Measurements from ENCODE around the gene HSP90AB1. TPM values are rescaled to one million over a fixed set of nuclear protein-coding genes. Genes with fewer than 3 reads are reported as not detected.

Gene HSP90AB1
- total RNA-seq, 1 experiment from 2014 or later = 1,986 TPM

DNA sequence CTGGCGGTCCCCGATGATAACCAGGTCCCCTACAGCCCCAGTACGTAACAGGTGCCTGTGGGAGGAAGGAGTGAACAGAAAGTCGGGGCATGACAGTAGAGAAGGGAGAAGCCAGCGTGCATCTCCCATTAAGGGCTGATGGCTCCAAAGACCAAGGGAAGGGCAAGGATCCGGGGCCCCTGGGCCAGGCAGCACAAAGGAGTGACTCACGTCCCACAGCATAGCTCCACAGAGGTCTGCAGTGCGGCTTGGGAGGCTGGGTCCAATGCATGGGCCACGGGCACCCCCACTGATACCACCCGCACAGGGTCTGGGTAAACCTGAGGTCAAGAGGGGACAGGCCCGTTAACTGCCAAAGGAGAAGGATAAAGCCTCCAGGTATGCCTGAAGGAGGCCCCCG, 56.0 kb downstream of the HSP90AB1 start:
- no peak overlapping the region for H3K4ac ChIP-seq (ENCODE audit: low read depth, low read length)
- H3K9me3 ChIP-seq (ENCODE audit: control insufficient read depth, low read depth, low read length) = no peaks in the 10 kb centered on the region
- H4K20me1 ChIP-seq (ENCODE audit: control insufficient read depth, insufficient read depth, insufficient read length) = no peaks in the 10 kb centered on the region
- Mint-ChIP-seq H3K4me1 (peaks cover 4 to 5% of the 10 kb centered on the region in 2 experiments), H3K9me3 (no peaks in the 10 kb centered on the region), H3K36me3 (ENCODE audit: insufficient read depth in 1 of 3, low read depth in 3 of 3) (peaks cover 36 to 79% (median 69%) of the 10 kb centered on the region in 3 experiments), H3K4me3 (no peak overlapping the region), H3K27me3 (ENCODE audit: low read depth) (peaks cover 7% of the 10 kb centered on the region), H3K27ac (no peak overlapping the region)
- H3K27ac ChIP-seq (ENCODE audit: insufficient read length, low read depth, low read length) = no peak overlapping the region
- no peak overlapping the region for H2AFZ ChIP-seq (ENCODE audit: low read length)
- no peak overlapping the region for H4K91ac ChIP-seq (ENCODE audit: insufficient read length, low read depth, low read length)
- no peak overlapping the region for H2BK5ac ChIP-seq (ENCODE audit: insufficient read length, low read length)
- DNase-seq = no peak
- H3K9ac ChIP-seq (ENCODE audit: extremely low read depth, insufficient read length, low read length) = no peak overlapping the region
- no peak overlapping the region for H2BK20ac ChIP-seq (ENCODE audit: low read depth, low read length, poor library complexity, severe bottlenecking)
- H3K23me2 ChIP-seq (ENCODE audit: insufficient read length, low read depth, low read length, poor library complexity, severe bottlenecking) = peaks cover 2% of the 10 kb centered on the region
- no peak overlapping the region for H2BK15ac ChIP-seq (ENCODE audit: low read depth, low read length)
- H3K79me1 ChIP-seq (ENCODE audit: insufficient read depth, low read depth, low read length, poor library complexity, severe bottlenecking) = no peaks in the 10 kb centered on the region
- no peak overlapping the region for H3T11ph ChIP-seq (ENCODE audit: low read length)
- H3K4me2 ChIP-seq (ENCODE audit: insufficient read depth, insufficient read length, low read length) = no peak overlapping the region
- no peak overlapping the region for H3K18ac ChIP-seq (ENCODE audit: insufficient read length, low read depth, low read length)
- H3K23ac ChIP-seq (ENCODE audit: insufficient read length, low read depth, low read length) = no peak overlapping the region
- no peaks in the 10 kb centered on the region for H3K79me2 ChIP-seq (ENCODE audit: insufficient read depth, low read length)
- no peak overlapping the region for H4K5ac ChIP-seq (ENCODE audit: insufficient read length, low read depth, low read length)
- H3K14ac ChIP-seq (ENCODE audit: insufficient read depth, low read length) = no peak overlapping the region
- H2BK12ac ChIP-seq (ENCODE audit: insufficient read length, low read depth, low read length) = no peak overlapping the region
- no peak overlapping the region for H2BK120ac ChIP-seq (ENCODE audit: low read depth, low read length, poor library complexity, severe bottlenecking)
- no peaks in the 10 kb centered on the region for H3K4me1 ChIP-seq (ENCODE audit: insufficient read depth, low read length)
- H2AK5ac ChIP-seq (ENCODE audit: insufficient read length, low read length) = no peak overlapping the region
- TF ChIP-seq, protein P1, sequence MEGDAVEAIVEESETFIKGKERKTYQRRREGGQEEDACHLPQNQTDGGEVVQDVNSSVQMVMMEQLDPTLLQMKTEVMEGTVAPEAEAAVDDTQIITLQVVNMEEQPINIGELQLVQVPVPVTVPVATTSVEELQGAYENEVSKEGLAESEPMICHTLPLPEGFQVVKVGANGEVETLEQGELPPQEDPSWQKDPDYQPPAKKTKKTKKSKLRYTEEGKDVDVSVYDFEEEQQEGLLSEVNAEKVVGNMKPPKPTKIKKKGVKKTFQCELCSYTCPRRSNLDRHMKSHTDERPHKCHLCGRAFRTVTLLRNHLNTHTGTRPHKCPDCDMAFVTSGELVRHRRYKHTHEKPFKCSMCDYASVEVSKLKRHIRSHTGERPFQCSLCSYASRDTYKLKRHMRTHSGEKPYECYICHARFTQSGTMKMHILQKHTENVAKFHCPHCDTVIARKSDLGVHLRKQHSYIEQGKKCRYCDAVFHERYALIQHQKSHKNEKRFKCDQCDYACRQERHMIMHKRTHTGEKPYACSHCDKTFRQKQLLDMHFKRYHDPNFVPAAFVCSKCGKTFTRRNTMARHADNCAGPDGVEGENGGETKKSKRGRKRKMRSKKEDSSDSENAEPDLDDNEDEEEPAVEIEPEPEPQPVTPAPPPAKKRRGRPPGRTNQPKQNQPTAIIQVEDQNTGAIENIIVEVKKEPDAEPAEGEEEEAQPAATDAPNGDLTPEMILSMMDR (conservative IDR thresholded peaks at IDR 0.05) = no peak
- WGBS (ENCODE audit: extremely low coverage, insufficient read length, low lambda C conversion rate) = no CpG with 5 or more reads among the region's 12 CpGs
- H3K27me3 ChIP-seq (ENCODE audit: insufficient read depth, low read length) = no peaks in the 10 kb centered on the region
- no peak overlapping the region for H3K56ac ChIP-seq (ENCODE audit: insufficient read length, low read depth, low read length)
- H4K8ac ChIP-seq (replicated peaks; ENCODE audit: insufficient read length, low read depth, low read length) = no peak overlapping the region

Other genes starting within 250 kb of the HSP90AB1 start
- gene MRPL14, start 119.6 kb upstream of the HSP90AB1 start, total RNA-seq (2021) = 80.1 and 80.3 TPM in 2 replicates
- 56.3 and 56.8 TPM in 2 replicates for gene TMEM63B, start 119.5 kb upstream of the HSP90AB1 start, total RNA-seq (2021)
- gene CAPN11, start 88.3 kb upstream of the HSP90AB1 start, total RNA-seq (2021) = 0.28 and 0.29 TPM in 2 replicates
- gene MYMX, start 30.2 kb upstream of the HSP90AB1 start, total RNA-seq (2021) = 1.1 and 1.8 TPM in 2 replicates
- gene SLC29A1, start 23.5 kb upstream of the HSP90AB1 start, total RNA-seq (2021) = 118 and 124 TPM in 2 replicates
- 34.5 and 36.1 TPM in 2 replicates for gene SLC35B2, start 10.4 kb downstream of the HSP90AB1 start, total RNA-seq (2021)
- 9.7 and 12.1 TPM in 2 replicates for gene NFKBIE, start 18.4 kb downstream of the HSP90AB1 start, total RNA-seq (2021)
- 2.4 and 2.7 TPM in 2 replicates for gene TMEM151B, start 23.3 kb downstream of the HSP90AB1 start, total RNA-seq (2021)
- gene AARS2, start 66.2 kb downstream of the HSP90AB1 start, total RNA-seq (2021) = 21.7 and 22.1 TPM in 2 replicates
- gene SPATS1, start 95.5 kb downstream of the HSP90AB1 start, total RNA-seq (2021) = not detected in 2 replicates
- gene CDC5L, start 140.6 kb downstream of the HSP90AB1 start, total RNA-seq (2021) = 34.3 and 34.6 TPM in 2 replicates